ENCODE results near the gene PCDHA4.
"Not testable (repeated sequence)": the region's sequence is repeated elsewhere in the genome, so short reads cannot be mapped to it uniquely, and the experiment has no call there.

PCDHA4 gene

DNA sequence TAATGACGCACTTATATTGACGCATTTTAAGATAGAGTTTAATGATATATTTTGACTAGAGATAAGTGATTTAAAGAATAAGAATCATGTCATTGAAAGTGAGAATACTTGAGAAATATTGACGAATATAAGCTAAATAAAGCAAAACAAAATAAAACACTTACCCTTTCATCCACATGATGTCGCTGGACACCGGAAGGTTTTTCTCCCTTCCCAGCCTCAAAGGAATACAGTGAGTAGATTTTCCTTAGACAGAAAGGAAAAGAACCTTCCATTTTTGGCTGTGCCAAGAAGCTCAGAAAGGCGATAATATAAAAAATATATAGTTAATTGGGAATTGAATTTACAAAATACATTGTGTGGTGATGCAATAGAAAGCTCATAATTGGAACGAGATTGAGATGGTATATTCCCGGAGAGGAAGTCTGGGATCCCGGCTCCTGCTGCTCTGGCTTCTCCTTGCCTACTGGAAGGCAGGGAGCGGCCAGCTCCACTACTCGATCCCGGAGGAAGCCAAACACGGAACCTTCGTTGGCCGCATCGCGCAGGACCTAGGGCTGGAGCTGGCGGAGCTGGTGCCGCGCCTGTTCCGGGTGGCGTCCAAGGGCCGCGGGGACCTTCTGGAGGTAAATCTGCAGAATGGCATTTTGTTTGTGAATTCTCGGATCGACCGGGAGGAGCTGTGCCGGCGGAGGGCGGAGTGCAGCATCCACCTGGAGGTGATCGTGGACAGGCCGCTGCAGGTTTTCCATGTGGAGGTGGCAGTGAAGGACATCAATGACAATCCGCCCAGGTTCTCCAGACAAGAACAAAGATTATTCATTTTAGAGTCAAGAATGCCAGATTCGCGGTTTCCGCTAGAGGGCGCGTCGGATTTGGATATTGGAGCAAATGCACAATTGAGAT lies 14.8 kb downstream of the PCDHA4 start, which contains the start of gene PCDHA5:
Gene PCDHA5, plus strand, starts transcription at position 239 of the 906 bp plus-strand sequence.
- no peak for DNase-seq (ENCODE audit: low read depth)

GRCh38 chr5:140822281-140822629 lies 15.4 kb downstream of the PCDHA4 start:
- no peak for DNase-seq (ENCODE audit: low read depth)

DNA sequence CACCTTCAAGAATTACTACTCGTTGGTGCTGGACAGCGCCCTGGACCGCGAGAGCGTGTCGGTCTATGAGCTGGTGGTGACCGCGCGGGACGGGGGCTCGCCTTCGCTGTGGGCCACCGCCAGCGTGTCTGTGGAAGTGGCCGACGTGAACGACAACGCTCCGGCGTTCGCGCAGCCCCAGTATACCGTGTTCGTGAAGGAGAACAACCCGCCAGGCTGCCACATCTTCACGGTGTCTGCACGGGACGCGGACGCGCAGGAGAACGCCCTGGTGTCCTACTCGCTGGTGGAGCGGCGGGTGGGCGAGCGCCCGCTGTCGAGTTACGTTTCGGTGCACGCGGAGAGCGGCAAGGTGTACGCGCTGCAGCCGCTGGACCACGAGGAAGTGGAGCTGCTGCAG lies 16.1 kb downstream of the PCDHA4 start:
- DNase-seq (ENCODE audit: low read depth) = not testable (repeated sequence)

- no peak for DNase-seq (ENCODE audit: low read depth)
These were observed 16.6 kb downstream of the PCDHA4 start for GRCh38 chr5:140823475-140823874.

DNA sequence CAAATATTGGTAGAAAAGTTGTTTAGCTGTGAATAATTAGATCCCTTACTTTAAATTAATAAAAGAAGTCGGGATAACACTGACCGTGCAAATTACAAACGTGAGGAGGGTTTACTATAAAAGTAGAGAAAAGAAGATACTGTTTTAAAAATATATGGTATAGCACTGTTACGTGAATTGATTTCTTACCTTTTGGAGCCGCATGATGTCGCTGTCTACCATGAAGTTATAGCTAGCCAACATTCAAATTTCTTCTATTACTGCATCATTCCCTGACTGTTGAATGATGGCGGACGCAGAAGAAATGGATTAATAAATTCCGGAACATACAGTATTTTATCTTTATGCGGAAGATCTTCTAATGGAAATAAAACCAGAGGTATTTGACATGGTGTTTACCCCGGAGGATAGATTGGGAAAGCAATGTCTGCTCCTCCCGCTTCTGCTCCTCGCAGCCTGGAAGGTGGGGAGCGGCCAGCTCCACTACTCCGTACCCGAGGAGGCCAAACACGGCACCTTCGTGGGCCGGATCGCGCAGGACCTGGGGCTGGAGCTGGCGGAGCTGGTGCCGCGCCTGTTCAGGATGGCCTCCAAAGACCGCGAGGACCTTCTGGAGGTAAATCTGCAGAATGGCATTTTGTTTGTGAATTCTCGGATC lies 21.0 kb downstream of the PCDHA4 start, which contains the start of gene PCDHA6:
Gene PCDHA6, plus strand, starts transcription at position 257 of the 658 bp plus-strand sequence. Its CDS starts 132 bp downstream, at position 389.
- DNase-seq (ENCODE audit: low read depth) = no peak

DNA sequence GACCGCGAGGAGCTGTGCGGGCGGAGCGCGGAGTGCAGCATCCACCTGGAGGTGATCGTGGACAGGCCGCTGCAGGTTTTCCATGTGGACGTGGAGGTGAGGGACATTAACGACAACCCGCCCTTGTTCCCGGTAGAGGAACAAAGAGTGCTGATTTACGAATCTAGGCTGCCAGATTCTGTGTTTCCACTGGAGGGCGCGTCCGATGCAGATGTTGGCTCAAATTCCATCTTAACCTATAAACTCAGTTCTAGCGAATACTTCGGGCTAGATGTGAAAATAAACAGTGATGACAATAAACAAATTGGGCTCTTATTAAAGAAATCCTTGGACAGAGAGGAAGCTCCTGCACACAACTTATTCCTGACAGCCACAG lies 21.5 kb downstream of the PCDHA4 start:
- DNase-seq (ENCODE audit: low read depth) = no peak

DNA sequence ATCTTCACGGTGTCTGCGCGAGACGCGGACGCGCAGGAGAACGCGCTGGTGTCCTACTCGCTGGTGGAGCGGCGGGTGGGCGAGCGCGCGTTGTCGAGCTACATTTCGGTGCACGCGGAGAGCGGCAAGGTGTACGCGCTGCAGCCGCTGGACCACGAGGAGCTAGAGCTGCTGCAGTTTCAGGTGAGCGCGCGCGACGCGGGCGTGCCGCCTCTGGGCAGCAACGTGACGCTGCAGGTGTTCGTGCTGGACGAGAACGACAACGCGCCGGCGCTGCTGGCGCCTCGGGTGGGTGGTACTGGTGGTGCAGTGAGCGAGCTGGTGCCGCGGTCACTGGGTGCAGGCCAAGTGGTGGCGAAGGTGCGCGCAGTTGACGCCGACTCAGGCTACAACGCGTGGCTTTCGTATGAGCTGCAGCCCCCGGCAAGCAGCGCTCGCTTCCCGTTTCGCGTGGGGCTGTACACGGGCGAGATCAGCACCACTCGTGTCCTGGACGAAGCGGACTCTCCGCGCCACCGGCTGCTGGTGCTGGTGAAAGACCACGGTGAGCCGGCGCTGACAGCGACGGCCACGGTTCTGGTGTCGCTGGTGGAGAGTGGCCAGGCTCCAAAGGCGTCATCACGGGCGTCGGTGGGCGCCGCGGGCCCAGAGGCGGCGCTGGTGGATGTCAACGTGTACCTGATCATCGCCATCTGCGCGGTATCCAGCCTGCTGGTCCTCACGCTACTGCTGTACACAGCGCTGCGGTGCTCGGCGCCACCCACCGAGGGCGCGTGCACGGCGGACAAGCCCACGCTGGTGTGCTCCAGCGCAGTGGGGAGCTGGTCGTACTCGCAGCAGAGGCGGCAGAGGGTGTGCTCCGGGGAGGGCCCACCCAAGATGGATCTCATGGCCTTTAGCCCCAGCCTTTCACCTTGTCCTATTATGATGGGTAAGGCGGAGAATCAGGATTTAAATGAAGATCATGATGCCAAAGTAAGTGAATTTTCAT lies 22.9 kb downstream of the PCDHA4 start:
- DNase-seq (ENCODE audit: low read depth) = not testable (repeated sequence)

GRCh38 chr5:140833993-140834392 lies 27.1 kb downstream of the PCDHA4 start, which contains the start of gene PCDHA7:
Gene PCDHA7, plus strand, starts transcription at chr5:140834269. Its CDS starts 115 bp downstream, at chr5:140834384.
- no peak for DNase-seq (ENCODE audit: low read depth)

DNA sequence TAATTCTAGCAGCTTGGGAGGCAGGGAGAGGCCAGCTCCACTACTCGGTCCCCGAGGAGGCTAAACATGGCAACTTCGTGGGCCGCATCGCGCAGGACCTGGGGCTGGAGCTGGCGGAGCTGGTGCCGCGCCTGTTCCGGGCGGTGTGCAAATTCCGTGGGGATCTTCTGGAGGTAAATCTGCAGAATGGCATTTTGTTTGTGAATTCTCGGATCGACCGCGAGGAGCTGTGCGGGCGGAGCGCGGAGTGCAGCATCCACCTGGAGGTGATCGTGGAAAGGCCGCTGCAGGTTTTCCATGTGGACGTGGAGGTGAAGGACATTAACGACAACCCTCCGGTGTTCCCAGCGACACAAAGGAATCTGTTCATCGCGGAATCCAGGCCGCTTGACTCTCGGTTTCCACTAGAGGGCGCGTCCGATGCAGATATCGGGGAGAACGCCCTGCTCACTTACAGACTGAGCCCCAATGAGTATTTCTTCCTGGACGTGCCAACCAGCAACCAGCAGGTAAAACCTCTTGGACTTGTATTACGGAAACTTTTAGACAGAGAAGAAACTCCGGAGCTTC lies 27.7 kb downstream of the PCDHA4 start:
- not testable (repeated sequence) for DNase-seq (ENCODE audit: low read depth)

GRCh38 chr5:140835622-140836510 lies 29.0 kb downstream of the PCDHA4 start:
- DNase-seq (ENCODE audit: low read depth) = no peak

DNA sequence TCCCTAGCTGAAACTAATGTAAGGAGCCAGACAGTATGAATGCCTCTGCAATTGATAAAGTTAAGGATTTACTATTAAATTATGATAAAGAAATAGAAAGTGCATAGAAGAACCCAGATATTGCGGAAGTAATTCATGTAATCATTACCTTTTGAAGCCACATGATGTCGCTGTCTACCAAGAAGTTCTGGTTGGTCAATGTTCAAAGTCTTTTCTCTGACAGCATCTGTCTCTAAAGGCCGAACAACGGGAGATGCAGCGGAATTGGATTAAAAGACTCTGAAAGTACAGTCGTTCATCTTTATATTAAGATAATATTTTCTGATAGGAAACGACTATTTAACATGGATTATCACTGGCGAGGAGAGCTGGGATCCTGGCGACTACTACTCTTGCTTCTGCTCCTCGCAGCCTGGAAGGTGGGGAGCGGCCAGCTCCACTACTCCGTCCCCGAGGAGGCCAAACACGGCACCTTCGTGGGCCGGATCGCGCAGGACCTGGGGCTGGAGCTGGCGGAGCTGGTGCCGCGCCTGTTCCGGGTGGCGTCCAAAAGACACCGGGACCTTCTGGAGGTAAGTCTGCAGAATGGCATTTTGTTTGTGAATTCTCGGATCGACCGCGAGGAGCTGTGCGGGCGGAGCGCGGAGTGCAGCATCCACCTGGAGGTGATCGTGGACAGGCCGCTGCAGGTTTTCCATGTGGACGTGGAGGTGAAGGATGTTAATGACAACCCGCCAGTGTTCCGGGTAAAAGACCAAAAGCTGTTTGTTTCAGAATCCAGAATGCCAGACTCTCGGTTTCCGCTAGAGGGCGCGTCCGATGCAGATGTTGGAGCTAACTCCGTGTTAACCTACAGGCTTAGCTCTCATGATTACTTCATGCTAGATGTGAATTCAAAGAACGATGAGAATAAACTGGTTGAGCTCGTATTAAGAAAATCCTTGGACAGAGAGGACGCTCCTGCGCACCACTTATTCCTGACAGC lies 34.4 kb downstream of the PCDHA4 start, which contains the start of gene PCDHA8:
Gene PCDHA8, plus strand, starts transcription at position 210 of the 985 bp plus-strand sequence. Its CDS starts 135 bp downstream, at position 345.
- DNase-seq (ENCODE audit: low read depth) = no peak

GRCh38 chr5:140842798-140843733 lies 36.2 kb downstream of the PCDHA4 start:
- no peak for DNase-seq (ENCODE audit: low read depth)

- not testable (repeated sequence) for DNase-seq (ENCODE audit: low read depth)
These were observed 41.6 kb downstream of the PCDHA4 start, which contains the start of gene PCDHA9 for GRCh38 chr5:140848139-140849102. Gene PCDHA9, plus strand, starts transcription at chr5:140848382. Its CDS starts 114 bp downstream, at chr5:140848496.

GRCh38 chr5:140849831-140850634 lies 43.2 kb downstream of the PCDHA4 start:
- not testable (repeated sequence) for DNase-seq (ENCODE audit: low read depth)

Data from HS-27A (cell line).